DND-41 (cell line): ENCODE measurements around the gene PTPN3.

Experiments used
- EZH2 ChIP-seq: IDR thresholded peaks from 3 replicates; pipeline ENCODE4 v1.6.1; 2012; ENCODE audit warnings: borderline replicate concordance, low read depth, mild to moderate bottlenecking, moderate library complexity, low read length, inconsistent platforms; ENCODE audit not compliant: severe bottlenecking
- TF ChIP-seq, protein P1 (sequence below): IDR thresholded peaks from 2 replicates; pipeline ENCODE4 v1.5.1; 2012; ENCODE audit warnings: borderline replicate concordance, low read length, moderate library complexity, mild to moderate bottlenecking; ENCODE audit not compliant: poor library complexity, severe bottlenecking; ENCODE audit errors: extremely low read depth

DNA sequence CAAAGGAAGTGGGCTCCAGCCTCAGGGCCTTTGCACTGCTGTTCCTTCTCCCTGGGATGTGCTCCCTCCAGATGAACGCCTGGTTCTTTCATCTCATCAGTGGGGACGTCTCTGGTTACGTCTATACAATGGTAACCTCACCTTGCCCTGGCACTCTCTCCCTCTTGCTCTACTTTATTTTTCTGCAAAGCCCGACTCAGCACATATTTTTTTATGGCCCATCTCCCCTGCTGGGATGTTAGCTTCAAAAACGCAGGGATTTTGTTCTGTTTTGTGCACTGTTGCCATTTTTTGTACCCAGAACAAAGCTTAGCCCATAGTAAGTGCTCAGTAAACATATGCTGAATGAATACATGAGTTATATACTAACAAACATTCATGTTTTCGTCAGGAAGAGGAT is 37.5 kb downstream of the PTPN3 start:
- TF ChIP-seq, protein P1, sequence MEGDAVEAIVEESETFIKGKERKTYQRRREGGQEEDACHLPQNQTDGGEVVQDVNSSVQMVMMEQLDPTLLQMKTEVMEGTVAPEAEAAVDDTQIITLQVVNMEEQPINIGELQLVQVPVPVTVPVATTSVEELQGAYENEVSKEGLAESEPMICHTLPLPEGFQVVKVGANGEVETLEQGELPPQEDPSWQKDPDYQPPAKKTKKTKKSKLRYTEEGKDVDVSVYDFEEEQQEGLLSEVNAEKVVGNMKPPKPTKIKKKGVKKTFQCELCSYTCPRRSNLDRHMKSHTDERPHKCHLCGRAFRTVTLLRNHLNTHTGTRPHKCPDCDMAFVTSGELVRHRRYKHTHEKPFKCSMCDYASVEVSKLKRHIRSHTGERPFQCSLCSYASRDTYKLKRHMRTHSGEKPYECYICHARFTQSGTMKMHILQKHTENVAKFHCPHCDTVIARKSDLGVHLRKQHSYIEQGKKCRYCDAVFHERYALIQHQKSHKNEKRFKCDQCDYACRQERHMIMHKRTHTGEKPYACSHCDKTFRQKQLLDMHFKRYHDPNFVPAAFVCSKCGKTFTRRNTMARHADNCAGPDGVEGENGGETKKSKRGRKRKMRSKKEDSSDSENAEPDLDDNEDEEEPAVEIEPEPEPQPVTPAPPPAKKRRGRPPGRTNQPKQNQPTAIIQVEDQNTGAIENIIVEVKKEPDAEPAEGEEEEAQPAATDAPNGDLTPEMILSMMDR = no peak
- no peak for TF ChIP-seq EZH2
